ENCODE data around the gene DACT2. TPM values are rescaled to one million over a fixed set of nuclear protein-coding genes. Genes with fewer than 3 reads are reported as not detected.

DACT2 gene
- total and polyA plus RNA-seq, 12 donors: 0.09 to 1.5 (median 0.65) TPM

GRCh38 chr6:168331058-168331457 is 11.5 kb upstream of the DACT2 start:
- no peak for DNase-seq
- Histone ChIP-seq H3K27me3 (peaks cover 0 to 61% (median 25%) of the 10 kb centered on the region in 7 donors), H3K4me3 (no peak overlapping the region), H3K9me3 (no peaks in the 10 kb centered on the region), H3K27ac (no peak overlapping the region), H3K4me1 (no peaks in the 10 kb centered on the region), H3K36me3 (no peaks in the 10 kb centered on the region)
- intact Hi-C loops (cut with DNase I): no loop called here
- TF ChIP-seq CTCF (IDR thresholded peaks at IDR 0.05): no peak
- 80 to 83% methylated on average over 4 of the region's 4 CpGs for WGBS, 2 donors
- no peak for ATAC-seq

GRCh38 chr6:168330403-168330802 is 10.8 kb upstream of the DACT2 start:
- peaks cover 0 to 2% (median 0%) of the 10 kb centered on the region in 11 donors for H3K9me3 ChIP-seq

GRCh38 chr6:168328086-168328485 is 8.5 kb upstream of the DACT2 start:
- Histone ChIP-seq H3K4me3 (no peak overlapping the region), H3K9me3 (peaks cover 0 to 13% (median 0%) of the 10 kb centered on the region in 11 donors), H3K27ac (no peak overlapping the region), H3K4me1 (no peaks in the 10 kb centered on the region), H3K36me3 (no peaks in the 10 kb centered on the region), H3K27me3 (peaks cover 0 to 72% (median 44%) of the 10 kb centered on the region in 7 donors)
- intact Hi-C loops (cut with DNase I): loop anchor here in 2 of 10 donors (10.0 kb wide), 2 partner anchors 103 to 183 kb away; no protein-coding TSS in a partner anchor
- WGBS, 2 donors: 79 to 92% methylated on average over 4 of the region's 4 CpGs
- no peak for TF ChIP-seq CTCF (IDR thresholded peaks at IDR 0.05)
- DNase-seq (no peak), ATAC-seq (no peak)

More at GRCh38 chr6:168330403-168330802, 10.8 kb upstream of the DACT2 start:
- Histone ChIP-seq H3K27me3 (peaks cover 0 to 67% (median 31%) of the 10 kb centered on the region in 7 donors), H3K36me3 (no peaks in the 10 kb centered on the region), H3K4me3 (no peak overlapping the region), H3K27ac (no peak overlapping the region), H3K4me1 (no peaks in the 10 kb centered on the region)
- ATAC-seq (no peak), DNase-seq (no peak)
- no peak for TF ChIP-seq CTCF (IDR thresholded peaks at IDR 0.05)
- 91 to 93% methylated on average over 10 of the region's 10 CpGs for WGBS, 2 donors
- intact Hi-C loops (cut with DNase I): no loop called here

- H3K27ac ChIP-seq: peak overlapping the region in 7 of 10 donors; percentile 7 to 67 (median 35)
- 18 to 21% methylated on average over 12 of the region's 12 CpGs for WGBS, 2 donors
- no peak for TF ChIP-seq CTCF (IDR thresholded peaks at IDR 0.05)
- H3K36me3 ChIP-seq: no peaks in the 10 kb centered on the region
- intact Hi-C loops (cut with DNase I): loop anchor here in 2 of 10 donors (10.0 kb wide), 2 partner anchors 102 to 182 kb away; no protein-coding TSS in a partner anchor
- H3K4me1 ChIP-seq: no peaks in the 10 kb centered on the region
- H3K9me3 ChIP-seq: peaks cover 0 to 19% (median 0%) of the 10 kb centered on the region in 11 donors
- peaks cover 0 to 71% (median 51%) of the 10 kb centered on the region in 7 donors for H3K27me3 ChIP-seq
- DNase-seq: no peak
- no peak overlapping the region for H3K4me3 ChIP-seq
- peak in 7 of 8 donors; percentile 41 to 91 (median 73) for ATAC-seq
Observed at GRCh38 chr6:168326294-168327261, 7.0 kb upstream of the DACT2 start.
